Posterior cingulate gyrus (tissue), 11 donors: ENCODE measurements around the gene EIF2A.
A peak's percentile ranks its signal among the peaks of the same experiment; 100 is the strongest.
"Not testable (repeated sequence)": the region's sequence is repeated elsewhere in the genome, so short reads cannot be mapped to it uniquely, and the experiment has no call there.

Experiments
- DNase-seq, 10 donors: peaks; one replicate each; pipeline versions ENCODE4 v3.0.0 to v3.0.0-alpha.2; 2020 to 2021; ENCODE audit warnings: mixed read lengths in 3 of 10
- intact Hi-C: fragments of 100-400 bp; cut with DNase I; formaldehyde crosslinking; loops from one replicate; pipeline ENCODE4 v1.15.1; 2023

EIF2A gene

DNA sequence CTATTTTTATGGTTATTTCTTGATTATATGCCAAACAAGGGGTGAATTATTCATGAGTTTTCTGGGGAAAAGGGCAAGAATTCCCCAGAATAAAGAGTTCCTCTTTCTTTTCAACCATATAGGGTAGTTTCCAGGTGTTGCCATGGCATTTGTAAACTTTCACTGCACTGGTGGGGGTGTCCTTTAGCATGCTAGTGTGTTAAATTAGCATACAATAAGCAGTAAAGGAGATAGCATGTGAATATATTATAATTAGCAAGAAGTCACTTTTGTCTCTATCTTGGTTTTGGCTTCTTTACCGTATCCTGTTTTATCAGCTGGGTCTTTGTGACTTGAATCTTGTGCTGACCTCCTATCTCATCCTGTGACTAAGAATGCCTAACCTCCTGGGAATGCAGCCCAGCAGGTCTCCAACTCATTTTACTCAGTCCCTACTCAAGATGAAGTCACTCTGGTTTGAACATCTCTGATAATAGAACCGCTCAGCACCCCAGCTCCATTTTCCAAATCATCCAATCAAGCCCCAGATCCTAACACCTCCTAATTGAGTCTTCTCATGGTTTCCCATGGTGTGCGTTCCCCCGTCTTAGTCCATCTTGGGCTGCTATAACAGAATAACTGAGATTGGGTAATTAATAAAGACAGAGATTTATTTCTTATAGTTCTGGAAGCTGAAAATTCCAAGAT, 53.2 kb downstream of the EIF2A start:
- no peak for DNase-seq
- intact Hi-C loops = loop anchor here (5.0 kb wide), 2 partner anchors 103 to 163 kb away; partner anchors contain the start of genes ERICH6 and SIAH2

- not testable (repeated sequence) for DNase-seq
- intact Hi-C loops = loop anchor here (5.0 kb wide), 2 partner anchors 101 to 161 kb away; partner anchors contain the start of genes ERICH6 and SIAH2
Observed at GRCh38 chr3:150600647-150601530, 54.3 kb downstream of the EIF2A start.

GRCh38 chr3:150602426-150603152, 56.0 kb downstream of the EIF2A start:
- intact Hi-C loops = loop anchor here (1.0 to 5.0 kb wide), 3 partner anchors 56 to 160 kb away; partner anchors contain the start of genes EIF2A, ERICH6, SERP1 and SIAH2
- DNase-seq = no peak

- intact Hi-C loops = loop anchor here (1.0 to 5.0 kb wide), 3 partner anchors 57 to 159 kb away; partner anchors contain the start of genes EIF2A, ERICH6, SERP1 and SIAH2
- DNase-seq = peak; percentile 83 to 98 (median 87)
Observed at GRCh38 chr3:150603153-150603979, 56.8 kb downstream of the EIF2A start, which contains the start of gene SELENOT. Gene SELENOT (plus strand): TSS chr3:150603321. CDS start chr3:150603363, 42 bp downstream.

DNA sequence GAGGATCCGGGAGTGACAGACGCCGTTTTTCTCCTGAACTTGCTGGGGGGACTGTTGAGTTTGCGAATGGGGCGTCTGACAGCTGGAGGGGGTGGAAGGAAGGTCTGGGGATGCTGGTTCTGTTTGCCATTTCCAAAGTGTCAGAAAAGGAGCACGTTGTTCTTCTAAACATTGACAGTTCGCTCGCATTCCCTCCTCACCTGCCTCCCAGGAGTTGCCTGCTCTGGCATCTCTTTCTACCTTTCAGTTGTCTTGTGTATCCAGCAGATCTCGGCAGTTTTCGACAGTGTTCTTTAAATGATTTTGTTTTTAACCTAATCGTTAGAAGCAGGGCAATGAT, 57.4 kb downstream of the EIF2A start:
- DNase-seq = peak in 1 of 10 donors; percentile 3
- intact Hi-C loops = loop anchor here (1.0 to 5.0 kb wide), 3 partner anchors 58 to 158 kb away; partner anchors contain the start of genes EIF2A, ERICH6, SERP1 and SIAH2

- DNase-seq = no peak
- intact Hi-C loops = no loop called here
Observed at GRCh38 chr3:150605998-150606641, 59.5 kb downstream of the EIF2A start.

- no peak for DNase-seq
- intact Hi-C loops = no loop called here
Observed at GRCh38 chr3:150607267-150608065, 60.9 kb downstream of the EIF2A start.

DNA sequence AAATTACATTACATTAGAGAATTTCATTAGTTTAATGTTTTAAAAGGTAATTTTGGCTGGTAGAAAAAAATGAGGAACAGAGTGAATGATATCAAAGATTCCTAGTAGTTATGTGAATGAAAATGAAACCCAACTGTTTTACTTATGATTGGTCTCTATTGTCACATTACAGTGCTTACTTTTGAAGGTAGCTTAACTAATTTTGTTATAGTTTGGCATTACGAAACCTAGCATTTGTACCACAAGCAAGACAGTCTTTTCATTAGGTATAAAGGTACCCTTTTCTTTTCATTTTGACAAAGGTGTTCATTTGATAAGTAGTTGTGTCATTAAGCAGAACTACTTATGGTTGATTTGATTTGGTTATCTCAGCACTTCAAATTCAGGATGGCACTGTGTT, 63.4 kb downstream of the EIF2A start:
- no peak for DNase-seq
- intact Hi-C loops = no loop called here

DNA sequence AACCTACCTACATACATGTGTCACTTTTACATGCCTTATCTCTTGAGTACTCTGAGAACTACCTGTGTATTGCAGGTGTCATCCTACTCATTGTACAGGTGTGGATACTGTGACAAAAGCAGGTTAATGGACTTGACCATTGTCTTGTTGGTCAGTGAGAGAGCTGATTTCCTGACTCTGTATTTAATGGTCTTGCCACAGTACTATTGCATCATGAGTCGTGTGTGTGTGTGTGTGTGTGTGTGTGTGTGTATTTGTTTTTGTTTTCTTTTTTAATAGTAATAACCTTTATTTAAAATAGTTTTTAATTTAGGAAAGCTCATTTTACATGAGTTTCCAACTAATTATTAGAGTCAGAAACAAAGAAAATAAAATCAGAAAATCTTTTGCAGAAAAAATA, 64.2 kb downstream of the EIF2A start:
- intact Hi-C loops = no loop called here
- DNase-seq = no peak

DNA sequence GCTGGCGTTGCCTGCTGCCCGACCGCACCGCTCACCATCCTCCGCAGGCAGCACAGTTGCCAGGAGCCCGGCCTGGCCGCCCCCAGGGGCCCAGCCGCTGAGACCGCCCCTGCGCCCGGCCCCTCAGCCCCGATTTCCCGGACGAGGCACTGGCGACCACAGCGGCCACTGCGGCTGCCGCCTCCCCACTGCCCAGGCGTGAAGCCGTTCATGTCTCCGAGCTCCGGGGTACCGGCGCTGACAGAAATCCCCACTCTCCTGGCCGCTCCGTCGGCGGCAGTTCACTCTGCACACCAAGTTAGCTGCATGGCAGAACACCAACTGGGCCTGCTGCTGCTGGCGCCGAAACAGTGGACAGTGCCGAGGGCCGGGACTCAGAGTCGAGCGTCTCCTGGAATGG, 65.1 kb downstream of the EIF2A start:
- peak in 3 of 10 donors; percentile 62 to 67 (median 66) for DNase-seq

GRCh38 chr3:150612494-150612893, 65.9 kb downstream of the EIF2A start:
- intact Hi-C loops = no loop called here

More for the DNA sequence above, 65.1 kb downstream of the EIF2A start:
- intact Hi-C loops = no loop called here

DNA sequence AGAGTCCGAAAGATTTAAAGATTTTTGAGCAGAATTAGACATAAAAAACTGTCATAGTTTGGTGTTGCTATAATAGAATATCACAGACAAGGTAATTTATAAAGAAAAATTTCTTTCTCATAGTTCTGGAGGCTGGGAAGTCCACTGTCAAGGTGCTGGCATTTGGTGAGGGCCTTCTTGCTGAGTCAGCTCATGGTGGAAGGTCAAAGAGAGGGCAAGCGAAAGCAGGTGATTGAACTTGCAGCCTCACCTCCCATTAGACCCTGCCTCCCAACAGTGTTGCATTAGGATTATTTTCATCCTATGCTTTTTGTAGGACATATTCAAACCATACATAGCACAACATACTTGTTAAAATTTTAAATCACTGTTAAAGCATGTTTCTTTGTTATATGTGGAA, 66.4 kb downstream of the EIF2A start:
- intact Hi-C loops = no loop called here

More at GRCh38 chr3:150612494-150612893, 65.9 kb downstream of the EIF2A start:
- DNase-seq = no peak

DNA sequence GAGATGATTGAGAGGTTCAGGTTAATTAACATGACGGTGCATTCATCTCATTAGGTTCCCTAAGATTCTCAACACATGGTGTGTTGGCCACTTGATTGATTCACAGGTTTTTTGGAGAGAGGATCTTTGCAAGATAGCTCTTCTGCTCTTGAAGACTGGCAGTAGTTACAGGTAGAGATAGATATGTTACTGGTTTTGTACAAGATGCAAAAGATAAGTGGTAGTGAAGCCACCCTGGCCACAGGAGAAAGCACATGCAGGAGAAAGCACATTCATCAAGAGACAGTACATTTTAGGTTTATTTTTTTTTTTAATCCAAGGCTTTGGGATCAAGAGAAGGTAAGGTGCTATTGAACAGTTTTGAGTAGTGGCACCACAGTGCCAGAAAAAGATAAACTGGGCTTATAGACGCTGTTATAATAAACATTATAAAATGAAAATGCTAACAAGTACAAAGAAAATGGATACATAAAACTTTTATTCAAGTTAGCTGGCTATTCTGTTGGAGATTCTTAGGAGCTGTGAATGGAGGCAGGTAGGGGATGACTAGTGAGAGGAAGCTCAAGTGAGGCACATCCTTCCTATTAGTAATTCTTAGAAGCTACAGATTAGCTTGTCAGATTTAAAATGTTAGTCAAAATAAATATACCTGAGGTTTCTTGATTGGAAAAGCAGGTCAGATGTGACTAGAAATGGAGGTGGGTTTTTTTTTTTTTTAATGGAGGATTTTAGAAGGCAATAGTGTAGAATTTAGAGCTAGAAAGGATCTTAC, 67.3 kb downstream of the EIF2A start:
- intact Hi-C loops = no loop called here
- no peak for DNase-seq

More for the DNA sequence above, 66.4 kb downstream of the EIF2A start:
- DNase-seq = no peak

GRCh38 chr3:150620002-150620689, 73.6 kb downstream of the EIF2A start:
- no peak for DNase-seq
- intact Hi-C loops = no loop called here

DNA sequence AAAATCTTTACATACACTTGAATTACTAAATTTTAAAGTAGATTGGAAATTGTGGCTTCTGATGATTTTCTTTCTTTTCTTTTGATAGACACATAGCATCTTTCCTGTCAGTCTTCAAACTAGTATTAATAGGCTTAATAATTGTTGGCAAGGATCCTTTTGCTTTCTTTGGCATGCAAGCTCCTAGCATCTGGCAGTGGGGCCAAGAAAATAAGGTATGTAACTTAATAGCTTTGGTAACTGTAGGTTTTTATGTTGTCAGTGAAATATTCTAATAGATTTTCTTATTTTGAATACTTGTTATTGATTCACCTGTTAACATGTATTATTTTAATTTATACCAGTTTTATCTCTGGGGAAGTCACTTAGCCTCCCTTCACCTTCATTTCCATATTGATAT, 76.4 kb downstream of the EIF2A start:
- DNase-seq, intact Hi-C loops: not testable (repeated sequence)

DNA sequence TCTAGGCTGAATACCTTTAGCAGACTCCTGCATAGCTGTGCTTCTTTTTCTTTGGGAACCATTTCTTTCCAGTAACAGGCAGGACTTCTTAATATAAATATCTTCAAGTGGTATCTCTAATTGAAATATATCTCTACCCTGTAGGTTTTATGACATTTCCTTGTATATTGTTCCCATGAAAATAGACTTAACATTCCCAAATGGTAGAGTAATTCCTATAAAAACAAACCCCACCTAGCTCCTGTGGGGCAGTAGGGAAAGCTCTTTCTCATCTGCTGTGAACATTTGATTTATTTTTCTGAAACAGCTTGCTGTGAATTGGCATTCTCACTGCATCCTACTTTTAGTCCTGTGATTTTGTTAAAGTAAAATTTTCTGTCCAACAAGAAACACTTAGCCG, 77.4 kb downstream of the EIF2A start:
- intact Hi-C loops = no loop called here
- no peak for DNase-seq
